Measurements from ENCODE around the gene CCDC142.

The CCDC142 gene

GRCh38 chr2:74515271-74515980, 32.6 kb upstream of the CCDC142 start:
- intact Hi-C loops (cut with DNase I), result no loop called here
- DNase-seq, result no peak

DNA sequence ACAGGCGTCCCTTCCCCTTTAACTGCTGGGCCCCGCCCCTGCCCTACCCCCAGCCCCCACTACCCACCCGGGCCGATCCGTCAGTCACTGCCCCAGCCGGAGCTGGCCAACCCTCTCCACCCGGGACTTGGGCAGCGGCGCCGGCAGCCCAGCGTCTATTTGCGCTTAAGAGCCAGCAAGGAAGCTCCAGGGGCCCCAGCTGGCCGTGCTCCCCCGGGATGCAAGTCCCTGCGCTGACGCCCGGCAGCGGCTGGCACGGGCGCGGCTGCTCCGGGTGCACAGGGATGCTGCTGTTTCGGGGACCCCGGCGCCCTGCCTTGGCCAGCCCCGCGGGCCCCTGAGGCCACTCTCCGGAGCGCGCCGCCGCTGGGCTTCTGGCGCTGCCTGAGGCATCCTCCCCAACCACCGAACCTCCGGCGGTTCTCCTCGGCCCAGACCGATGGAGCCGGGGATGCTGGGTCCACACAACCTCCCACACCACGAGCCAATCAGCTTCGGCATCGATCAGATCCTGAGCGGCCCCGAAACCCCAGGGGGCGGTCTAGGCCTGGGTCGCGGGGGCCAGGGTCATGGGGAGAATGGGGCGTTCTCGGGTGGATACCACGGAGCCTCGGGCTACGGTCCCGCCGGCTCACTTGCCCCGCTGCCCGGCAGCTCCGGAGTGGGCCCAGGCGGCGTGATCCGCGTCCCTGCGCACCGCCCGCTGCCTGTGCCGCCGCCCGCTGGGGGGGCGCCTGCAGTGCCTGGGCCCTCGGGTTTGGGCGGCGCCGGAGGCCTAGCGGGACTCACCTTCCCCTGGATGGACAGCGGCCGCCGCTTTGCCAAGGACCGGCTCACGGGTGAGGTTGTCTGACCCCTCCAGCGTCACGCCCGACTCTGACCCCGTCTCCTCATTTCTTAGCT, 31.8 kb upstream of the CCDC142 start, which contains the start of gene TLX2:
TSS of gene TLX2 (plus strand) at position 83 of the 903 bp plus-strand sequence. CDS start at position 440, 357 bp downstream.
- intact Hi-C loops (cut with DNase I), result no loop called here
- DNase-seq, result no peak

DNA sequence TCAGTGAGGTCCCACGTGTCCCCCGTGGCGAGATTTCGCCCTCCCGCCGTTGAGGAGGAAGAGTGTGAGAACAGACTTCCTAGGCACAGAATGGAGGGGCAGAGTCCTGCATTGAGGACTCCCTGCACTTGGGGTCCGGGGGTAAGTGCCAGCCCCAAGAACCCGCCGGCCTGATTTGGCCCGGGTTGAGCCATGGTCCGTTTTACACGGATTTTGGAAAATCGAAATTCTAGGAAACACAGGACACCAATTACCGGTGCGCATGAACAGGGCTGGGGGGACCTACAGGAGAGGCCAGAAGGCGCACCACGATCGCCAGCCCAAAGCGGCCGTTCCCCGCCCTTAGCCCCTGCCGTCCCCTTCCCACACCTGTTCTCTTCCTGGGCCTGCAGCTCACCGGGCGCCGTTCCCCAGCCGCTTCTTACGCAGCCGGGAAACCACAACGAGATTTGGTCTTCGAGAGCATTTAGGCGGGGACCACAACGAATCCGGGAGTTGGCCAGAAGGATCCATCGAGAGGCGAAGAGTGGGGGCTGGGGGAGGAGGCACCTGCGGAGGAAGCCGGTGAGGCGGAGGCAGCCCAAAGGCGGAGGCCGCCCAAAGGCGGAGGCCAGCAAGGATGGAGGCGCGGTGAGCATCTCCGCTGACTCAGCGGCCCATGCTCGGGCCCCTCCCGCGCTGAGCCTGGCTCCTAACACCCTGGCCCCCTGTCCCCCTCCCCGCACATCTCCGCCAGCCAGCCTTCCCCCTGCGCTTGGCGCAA, 31.0 kb upstream of the CCDC142 start:
- DNase-seq, result no peak
- intact Hi-C loops (cut with DNase I), result no loop called here

DNA sequence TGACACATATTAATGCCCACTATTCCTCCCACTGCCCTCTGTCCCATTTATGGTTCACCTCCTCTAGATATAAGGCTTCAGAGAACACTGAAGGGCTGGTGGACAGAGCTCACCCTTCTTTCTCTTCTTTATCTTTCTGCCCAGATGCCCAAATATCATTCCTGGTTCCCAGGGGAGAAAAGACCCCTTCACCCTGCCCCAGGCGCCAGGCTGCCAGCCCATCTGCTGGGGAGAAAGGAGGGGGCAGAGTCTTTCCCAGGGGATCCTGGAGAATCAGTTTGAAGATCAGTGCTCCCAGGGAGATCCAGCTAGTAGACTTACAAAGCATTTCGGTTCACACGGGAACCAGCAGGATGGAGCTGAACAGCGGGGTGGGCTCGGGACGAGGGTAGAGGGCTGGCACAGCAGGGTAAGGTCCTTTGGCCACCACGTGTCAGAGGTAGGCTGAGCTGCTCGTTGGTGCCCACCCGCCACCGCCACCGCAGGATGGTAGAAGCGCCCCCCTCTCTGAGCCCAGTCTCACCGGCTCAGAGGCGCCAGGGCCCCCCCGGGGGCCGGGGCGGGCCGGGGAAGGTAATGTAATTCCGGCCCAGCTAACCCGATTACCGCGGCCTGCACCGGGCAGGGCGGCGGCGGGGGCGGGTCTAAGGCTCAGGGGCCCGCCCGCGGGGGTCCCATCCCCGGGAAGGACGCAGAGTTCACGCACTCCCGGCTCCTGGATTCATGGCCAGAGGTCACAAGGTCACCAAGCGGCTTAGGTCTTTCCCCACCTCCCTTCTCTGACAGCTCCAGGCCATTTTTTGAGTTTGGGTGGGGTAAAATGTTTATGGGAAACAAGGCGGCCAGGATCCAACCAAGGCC, 30.2 kb upstream of the CCDC142 start:
- DNase-seq, result no peak
- intact Hi-C loops (cut with DNase I), result no loop called here

DNA sequence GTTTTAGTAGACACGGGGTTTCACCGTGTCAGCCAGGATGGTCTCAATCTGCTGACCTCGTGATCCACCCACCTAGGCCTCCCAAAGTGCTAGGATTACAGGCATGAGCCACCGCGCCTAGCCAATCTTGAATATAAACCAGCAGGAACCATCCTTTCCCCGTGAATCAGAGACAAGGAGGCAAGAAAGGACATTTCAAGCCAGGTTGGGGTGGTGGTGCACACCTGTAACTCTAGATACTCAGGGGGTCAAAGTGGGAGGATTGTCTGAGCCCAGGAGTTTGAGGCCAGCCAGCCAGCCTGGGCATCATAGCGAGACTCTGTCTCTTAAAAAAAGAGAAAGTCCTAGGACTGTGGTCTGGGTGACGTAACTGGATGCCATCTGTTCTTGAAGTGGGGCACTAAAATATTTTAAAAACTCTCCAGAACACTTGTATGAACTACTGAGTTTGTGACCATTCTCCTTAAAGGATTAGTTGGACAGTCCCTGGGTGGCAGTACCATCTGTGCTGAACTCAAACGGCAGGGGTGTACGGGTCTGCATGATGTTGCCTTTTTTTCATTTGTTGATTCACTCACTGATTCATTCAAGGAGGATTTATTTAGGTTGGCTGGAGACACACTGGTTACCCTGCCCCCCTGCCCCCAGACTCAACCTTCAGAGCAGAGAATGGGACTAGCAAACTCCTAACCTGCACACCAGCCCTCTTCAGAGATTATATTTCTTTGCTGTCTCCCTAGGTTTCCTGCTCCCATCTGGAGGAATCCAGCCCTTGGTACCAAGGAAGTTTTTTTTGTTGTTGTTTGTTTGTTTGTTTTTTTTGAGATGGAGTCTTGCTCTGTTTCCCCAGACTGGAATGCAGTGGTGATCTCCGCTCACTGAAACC, 28.5 kb upstream of the CCDC142 start:
- DNase-seq, result no peak
- intact Hi-C loops (cut with DNase I), result no loop called here

DNA sequence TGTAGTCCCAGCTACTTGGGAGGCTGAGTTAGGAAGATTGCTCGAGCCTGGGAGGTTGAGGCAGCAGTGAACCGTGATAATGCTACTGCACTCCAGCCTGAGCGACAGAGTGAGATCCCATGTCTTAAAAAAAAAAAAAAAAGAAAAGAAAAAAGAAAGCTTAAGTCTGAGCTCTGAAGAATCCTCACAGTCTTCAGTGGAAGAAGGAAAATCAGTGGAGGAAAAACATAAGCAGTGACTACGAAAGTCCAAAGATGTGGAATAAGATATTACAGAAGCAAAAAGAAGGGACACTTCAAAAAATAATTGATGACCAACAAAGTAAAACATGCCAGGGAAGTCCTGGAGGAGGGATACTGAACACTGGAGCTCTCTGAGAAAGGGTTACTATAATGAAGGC, 27.5 kb upstream of the CCDC142 start:
- intact Hi-C loops (cut with DNase I), result no loop called here
- DNase-seq, result no peak

DNA sequence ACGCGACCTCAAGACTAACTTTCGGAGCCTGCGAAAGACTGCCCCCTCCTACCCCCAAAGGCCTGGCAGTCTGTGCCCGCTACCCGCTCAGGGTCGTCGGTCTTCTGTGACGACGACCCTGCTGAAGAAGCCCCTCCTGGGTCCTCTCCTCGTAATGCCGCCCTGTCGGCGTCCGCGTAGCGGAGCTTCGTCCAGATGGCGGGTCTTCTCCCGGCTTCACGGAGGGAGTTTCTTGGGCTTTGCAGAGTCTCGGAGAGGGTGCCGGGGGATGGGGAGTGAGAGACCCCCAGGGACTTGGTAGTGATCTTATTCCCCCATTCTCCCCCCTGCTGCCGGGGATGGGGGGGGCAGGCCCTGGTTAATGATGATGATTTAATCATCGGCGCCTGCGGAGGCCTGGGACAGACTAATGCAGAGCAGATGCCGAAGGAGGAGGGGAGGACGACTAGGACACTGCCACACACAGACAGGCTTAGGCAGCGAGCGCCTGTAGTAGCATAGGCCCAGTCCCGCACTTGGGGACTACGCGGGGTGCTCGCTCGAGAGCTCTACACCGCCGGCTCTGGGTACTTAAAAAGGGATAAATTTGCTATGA, 25.2 kb upstream of the CCDC142 start:
- intact Hi-C loops (cut with DNase I), result loop anchor here (2.0 kb wide), 1 partner anchor 21 kb away; the partner anchor contains the start of genes AUP1 and HTRA2
- peak in 36 of 42 donors; percentile 15 to 76 (median 48) for DNase-seq

GRCh38 chr2:74507145-74507925, 24.5 kb upstream of the CCDC142 start, which contains the start of gene PCGF1:
Gene PCGF1 (minus strand): TSS chr2:74507695. CDS start chr2:74507668, 27 bp downstream.
- intact Hi-C loops (cut with DNase I), result loop anchor here (2.0 kb wide), 1 partner anchor 21 kb away; the partner anchor contains the start of genes AUP1 and HTRA2
- DNase-seq, result peak; percentile 93 to 99 (median 98)

- DNase-seq, result no peak
- intact Hi-C loops (cut with DNase I), result loop anchor here (2.0 kb wide), 1 partner anchor 23 kb away; the partner anchor contains the start of genes AUP1 and HTRA2
These were observed 22.8 kb upstream of the CCDC142 start for GRCh38 chr2:74505448-74506246.

GRCh38 chr2:74504591-74504990, 21.8 kb upstream of the CCDC142 start:
- DNase-seq, result no peak
- intact Hi-C loops (cut with DNase I), result no loop called here

DNA sequence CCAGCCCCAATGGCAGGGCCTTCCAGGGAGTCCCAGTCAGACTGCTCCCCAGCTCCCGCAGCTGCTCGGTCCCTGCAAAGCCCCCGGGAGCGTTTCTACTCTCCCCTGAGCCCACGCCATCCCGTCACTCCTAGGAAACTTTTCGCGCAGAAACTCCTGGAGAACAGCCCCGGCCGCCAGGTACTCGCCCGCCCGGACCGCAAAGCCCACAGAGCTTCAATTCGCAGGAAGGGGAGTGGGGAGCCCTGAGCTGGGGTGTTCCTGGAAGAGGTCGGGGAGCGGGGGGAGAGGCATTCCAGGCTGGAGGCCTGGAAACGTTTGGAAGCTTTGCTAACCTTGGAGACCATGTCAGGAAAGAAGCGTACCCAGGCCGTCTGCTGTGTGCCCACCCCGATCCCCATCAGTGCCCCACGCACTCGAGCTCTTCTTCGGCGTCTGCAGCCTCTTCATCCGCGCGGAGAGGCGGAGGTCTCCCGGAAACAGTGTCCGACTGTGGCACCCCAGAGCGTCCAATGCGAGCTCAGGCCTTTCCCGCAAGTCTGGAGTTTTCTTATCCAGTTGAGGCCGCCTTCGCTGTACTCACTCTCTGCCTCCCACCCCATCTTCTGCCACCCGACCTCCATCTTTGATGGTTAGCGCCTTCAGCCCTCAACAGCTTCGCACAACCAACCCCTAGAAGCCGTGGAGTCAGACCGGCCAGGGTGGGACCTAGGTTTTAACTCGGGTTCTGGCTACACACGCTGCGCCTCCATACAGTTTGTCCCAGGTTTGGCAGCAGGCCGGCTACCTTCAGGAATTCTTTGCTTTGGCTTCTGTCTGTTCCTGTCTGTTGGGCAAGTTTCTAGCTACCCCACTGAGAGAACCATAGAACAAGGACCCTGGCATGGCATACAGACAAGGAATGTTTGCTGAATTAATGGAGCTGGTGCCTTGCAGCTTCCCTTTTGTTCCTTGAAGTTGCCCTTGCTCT, 21.0 kb upstream of the CCDC142 start:
- intact Hi-C loops (cut with DNase I), result no loop called here
- no peak for DNase-seq

DNA sequence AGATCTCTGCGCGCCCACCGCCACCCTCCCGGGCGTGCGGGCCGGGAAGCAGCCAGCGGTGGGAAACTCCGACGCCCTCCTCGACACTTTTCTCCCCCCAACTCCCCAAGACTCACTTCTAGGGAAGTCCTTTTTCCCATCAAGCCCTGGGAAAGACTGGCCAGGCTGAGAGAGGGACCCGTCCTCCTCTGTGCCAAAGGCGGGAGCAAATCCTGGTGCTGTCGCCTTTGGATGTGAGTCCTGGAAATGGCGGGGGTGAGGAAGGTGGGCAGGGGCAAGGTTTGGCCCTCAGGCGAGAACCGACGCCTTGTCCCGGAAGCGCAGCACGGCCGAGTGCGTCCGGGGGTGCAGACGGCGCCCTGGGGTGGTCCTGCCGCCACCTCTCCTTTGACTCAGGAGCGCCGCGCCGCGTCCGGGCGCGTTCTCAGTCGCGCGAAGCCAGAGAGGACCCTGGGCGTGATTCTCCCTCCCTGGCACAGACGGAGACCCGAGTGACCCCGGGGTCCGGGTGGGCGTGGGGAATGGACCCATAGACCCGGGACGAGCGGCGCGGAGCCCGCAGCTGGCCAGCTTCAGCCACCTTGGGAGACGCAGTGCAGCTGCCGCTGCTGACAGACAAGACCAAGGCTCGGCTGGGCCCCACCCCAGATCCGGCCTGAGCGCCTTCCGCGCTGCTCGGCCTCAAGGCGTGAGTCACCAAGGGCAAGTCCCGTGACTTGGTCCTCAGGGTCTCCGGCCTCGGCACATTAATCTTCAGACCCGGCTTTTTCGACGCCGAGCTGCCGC, 20.1 kb upstream of the CCDC142 start:
- intact Hi-C loops (cut with DNase I), result no loop called here
- peak in 4 of 42 donors; percentile 14 to 53 (median 36) for DNase-seq

GRCh38 chr2:74502147-74502719, 19.4 kb upstream of the CCDC142 start:
- intact Hi-C loops (cut with DNase I), result no loop called here

More at GRCh38 chr2:74502147-74502719, 19.4 kb upstream of the CCDC142 start:
- DNase-seq, result no peak

All from head of caudate nucleus (tissue), 42 donors.